Panc1 (cell line): Measurements from ENCODE around the gene KLK14. TPM values are rescaled to one million over a fixed set of nuclear protein-coding genes. Genes with fewer than 3 reads are reported as not detected.

Experiments
- ATAC-seq: fragments of 200-7000 bp; cut with Tn5 transposase; 2 replicates; pipeline ENCODE4 v1.9.1; 2020; ENCODE audit warnings: mild to moderate bottlenecking, moderate library complexity
- BruUV-seq: library from RNA; stranded (reverse); fragments of 400-500 nt; replicated peaks from 2 replicates; lab custom pipeline; 2021; lab: Mats Ljungman, UMichigan
- CTCF ChIA-PET: fragments of 300-600 bp; sonication (Branson Sonifier 250); formaldehyde crosslinking; loops from one replicate; lab custom pipeline; 2022; ENCODE audit warnings: antibody characterized with exemption; lab: Charles Lee
- POLR2A ChIA-PET: fragments of 300-600 bp; sonication (Branson Sonifier 250); formaldehyde crosslinking; loops from one replicate; lab custom pipeline; 2022; ENCODE audit warnings: antibody characterized with exemption; lab: Charles Lee
- DNase-seq: peaks from one replicate; pipeline ENCODE4 v3.0.0-alpha.2; 2010; ENCODE audit warnings: low read depth, low spot score
- H3K27ac ChIP-seq: 2 replicates; pipeline ENCODE4 v1.5.1; 2011; ENCODE audit warnings: mild to moderate bottlenecking, low read length, inconsistent platforms
- H3K27me3 ChIP-seq: fragments of 200-500 bp; sonication (Bioruptor generic); 2 replicates; pipeline ENCODE4 v1.6.0; 2014; ENCODE audit warnings: low read length, inconsistent platforms; ENCODE audit not compliant: control insufficient read depth, insufficient read depth
- H3K36me3 ChIP-seq: fragments of 200-500 bp; sonication (Bioruptor generic); 2 replicates; pipeline ENCODE4 v1.5.1; 2014; ENCODE audit warnings: inconsistent platforms, mild to moderate bottlenecking, low read length, moderate library complexity; ENCODE audit not compliant: control insufficient read depth, insufficient read depth
- H3K4me1 ChIP-seq: 2 replicates; pipeline ENCODE4 v1.5.1; 2011; ENCODE audit warnings: inconsistent platforms, mild to moderate bottlenecking, low read length, moderate library complexity; ENCODE audit not compliant: control insufficient read depth, insufficient read depth
- H3K4me3 ChIP-seq, 2 experiments: 2 replicates each; pipeline ENCODE4 v1.5.1; 2011 to 2012; ENCODE audit warnings: low read depth in 2 of 2, low read length in 2 of 2, mild to moderate bottlenecking in 2 of 2, inconsistent platforms in 1 of 2, moderate library complexity in 1 of 2
- H3K9me3 ChIP-seq: fragments of 200-500 bp; sonication (Bioruptor generic); 2 replicates; pipeline ENCODE4 v1.5.1; 2014; ENCODE audit warnings: low read depth, mild to moderate bottlenecking, inconsistent platforms, low read length, moderate library complexity; ENCODE audit not compliant: control insufficient read depth, insufficient read depth
- POLR2AphosphoS5 ChIP-seq: IDR thresholded peaks from 2 replicates; pipeline ENCODE4 v1.6.1; 2012; ENCODE audit warnings: mild to moderate bottlenecking, low read depth, low read length, moderate library complexity
- REST ChIP-seq, 2 experiments: IDR thresholded peaks; 2 replicates each; pipeline ENCODE4 v1.6.1; 2011 to 2012; ENCODE audit warnings: low read depth in 2 of 2, control low read depth in 1 of 2, low read length in 1 of 2, mild to moderate bottlenecking in 1 of 2, moderate library complexity in 1 of 2; ENCODE audit not compliant: insufficient read depth in 1 of 2
- SIN3A ChIP-seq: IDR thresholded peaks from 2 replicates; pipeline ENCODE4 v1.6.1; 2012; ENCODE audit warnings: low read depth, mild to moderate bottlenecking, low read length, moderate library complexity, borderline replicate concordance; ENCODE audit not compliant: insufficient read depth
- TCF7L2 ChIP-seq: IDR thresholded peaks from 2 replicates; pipeline ENCODE4 v1.6.1; 2011; ENCODE audit warnings: mild to moderate bottlenecking, low read depth, low read length, inconsistent platforms
- in situ Hi-C: cut with HindIII; loops from 2 replicates; pipeline ENCODE4 v1.10.0; 2016; ENCODE audit warnings: low sequenced_read_pairs, low pct_unique_long_range_greater_than_20kb
- intact Hi-C: fragments of 100-400 bp; cut with micrococcal nuclease; formaldehyde crosslinking; loops from one replicate; pipeline ENCODE4 v1.10.0; 2022; ENCODE audit not compliant: unreplicated experiment
- total RNA-seq: library from RNA; stranded (reverse); gene quantifications from one replicate; pipeline ENCODE4 v1.2.1, GENCODE V29; 2021; ENCODE audit not compliant: unreplicated experiment
- TF ChIP-seq, protein P1 (sequence below): fragments of 450-650 bp; IDR thresholded peaks from 2 replicates; pipeline ENCODE4 v1.5.1; 2017; ENCODE audit warnings: mild to moderate bottlenecking

Gene KLK14
- total RNA-seq, 1 experiment from 2014 or later, result not detected

GRCh38 chr19:51123802-51124201 is 41.1 kb upstream of the KLK14 start:
- Histone ChIP-seq H3K27me3 (no peaks in the 10 kb centered on the region), H3K27ac (no peak overlapping the region), H3K4me3 (no peak overlapping the region), H3K36me3 (no peaks in the 10 kb centered on the region), H3K4me1 (no peaks in the 10 kb centered on the region), H3K9me3 (no peaks in the 10 kb centered on the region)
- DNase-seq (no peak), ATAC-seq (no peak)
- in situ Hi-C loops (no loop called here), intact Hi-C loops (no loop called here)
- TF ChIP-seq, protein P1, sequence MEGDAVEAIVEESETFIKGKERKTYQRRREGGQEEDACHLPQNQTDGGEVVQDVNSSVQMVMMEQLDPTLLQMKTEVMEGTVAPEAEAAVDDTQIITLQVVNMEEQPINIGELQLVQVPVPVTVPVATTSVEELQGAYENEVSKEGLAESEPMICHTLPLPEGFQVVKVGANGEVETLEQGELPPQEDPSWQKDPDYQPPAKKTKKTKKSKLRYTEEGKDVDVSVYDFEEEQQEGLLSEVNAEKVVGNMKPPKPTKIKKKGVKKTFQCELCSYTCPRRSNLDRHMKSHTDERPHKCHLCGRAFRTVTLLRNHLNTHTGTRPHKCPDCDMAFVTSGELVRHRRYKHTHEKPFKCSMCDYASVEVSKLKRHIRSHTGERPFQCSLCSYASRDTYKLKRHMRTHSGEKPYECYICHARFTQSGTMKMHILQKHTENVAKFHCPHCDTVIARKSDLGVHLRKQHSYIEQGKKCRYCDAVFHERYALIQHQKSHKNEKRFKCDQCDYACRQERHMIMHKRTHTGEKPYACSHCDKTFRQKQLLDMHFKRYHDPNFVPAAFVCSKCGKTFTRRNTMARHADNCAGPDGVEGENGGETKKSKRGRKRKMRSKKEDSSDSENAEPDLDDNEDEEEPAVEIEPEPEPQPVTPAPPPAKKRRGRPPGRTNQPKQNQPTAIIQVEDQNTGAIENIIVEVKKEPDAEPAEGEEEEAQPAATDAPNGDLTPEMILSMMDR, result no peak
- TF ChIP-seq TCF7L2 (no peak), POLR2AphosphoS5 (no peak), REST (IDR thresholded peaks at IDR 0.05; ENCODE audit: insufficient read depth in 1 of 2, low read depth in 2 of 2, low read length in 1 of 2) (no peak), SIN3A (no peak)
- ChIA-PET CTCF (no interaction called here), POLR2A (no interaction called here)
- no TSS peak for BruUV-seq

DNA sequence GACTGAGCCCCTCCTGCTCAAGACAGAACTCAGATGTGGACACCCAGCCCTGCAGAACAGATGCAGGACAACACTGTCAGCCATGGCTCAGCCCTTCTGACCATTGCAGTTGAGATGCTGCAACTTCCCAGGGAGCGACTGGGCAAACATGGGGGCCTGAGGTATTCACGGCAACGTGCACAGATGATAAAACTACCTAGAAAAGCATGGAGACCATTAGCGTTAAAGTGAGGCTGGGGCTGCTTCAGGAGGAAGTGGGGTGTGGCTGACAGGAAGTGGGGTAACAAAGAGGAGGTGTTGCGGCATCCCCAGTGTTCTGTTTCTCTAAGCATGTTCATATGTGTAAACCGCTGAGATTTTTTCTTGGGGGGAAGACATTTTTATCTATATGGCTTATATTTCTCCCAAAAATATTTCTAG is 40.7 kb upstream of the KLK14 start:
- Histone ChIP-seq H3K4me3 (no peak overlapping the region), H3K4me1 (no peaks in the 10 kb centered on the region), H3K36me3 (no peaks in the 10 kb centered on the region), H3K27ac (no peak overlapping the region), H3K27me3 (no peaks in the 10 kb centered on the region), H3K9me3 (no peaks in the 10 kb centered on the region)
- BruUV-seq, result no TSS peak
- DNase-seq (no peak), ATAC-seq (no peak)
- TF ChIP-seq, protein P1, result no peak
- TF ChIP-seq TCF7L2, result no peak
- TF ChIP-seq POLR2AphosphoS5, result no peak
- no peak for TF ChIP-seq SIN3A
- POLR2A ChIA-PET, result no interaction called here
- CTCF ChIA-PET, result no interaction called here
- intact Hi-C loops (no loop called here), in situ Hi-C loops (no loop called here)
